ENCODE measurements around the gene FRMD4A.
"Not testable (repeated sequence)": the region's sequence is repeated elsewhere in the genome, so short reads cannot be mapped to it uniquely, and the experiment has no call there.

Gene FRMD4A

GRCh38 chr10:14146501-14146900, 184.2 kb downstream of the FRMD4A start:
- DNase-seq (ENCODE audit: low spot score): no peak

GRCh38 chr10:14146025-14146424, 184.7 kb downstream of the FRMD4A start:
- no peak for DNase-seq (ENCODE audit: low spot score)

DNA sequence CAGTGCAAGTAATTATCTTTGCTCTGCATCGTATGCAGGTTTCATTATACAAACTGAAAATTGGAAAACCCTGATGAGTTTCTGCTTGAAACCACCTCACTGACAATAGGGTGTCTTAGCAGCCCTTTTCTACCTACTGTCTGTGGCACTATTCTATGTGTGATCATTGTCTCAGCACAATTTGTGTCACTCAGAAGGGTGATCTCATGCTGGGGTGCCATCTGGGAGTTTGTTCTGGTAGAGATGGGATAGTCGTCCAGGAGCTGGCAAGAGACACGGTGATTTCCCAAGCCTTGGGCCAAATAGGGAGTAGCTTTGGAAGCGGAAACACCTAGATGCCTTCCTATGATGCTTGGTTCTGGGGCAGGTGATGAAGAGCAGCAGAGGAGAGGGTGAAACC, 186.3 kb downstream of the FRMD4A start:
- DNase-seq (ENCODE audit: low spot score): peak; percentile 8

GRCh38 chr10:14142606-14143250, 188.0 kb downstream of the FRMD4A start:
- DNase-seq (ENCODE audit: low spot score): no peak

GRCh38 chr10:14141283-14141682, 189.4 kb downstream of the FRMD4A start:
- no peak for DNase-seq (ENCODE audit: low spot score)

DNA sequence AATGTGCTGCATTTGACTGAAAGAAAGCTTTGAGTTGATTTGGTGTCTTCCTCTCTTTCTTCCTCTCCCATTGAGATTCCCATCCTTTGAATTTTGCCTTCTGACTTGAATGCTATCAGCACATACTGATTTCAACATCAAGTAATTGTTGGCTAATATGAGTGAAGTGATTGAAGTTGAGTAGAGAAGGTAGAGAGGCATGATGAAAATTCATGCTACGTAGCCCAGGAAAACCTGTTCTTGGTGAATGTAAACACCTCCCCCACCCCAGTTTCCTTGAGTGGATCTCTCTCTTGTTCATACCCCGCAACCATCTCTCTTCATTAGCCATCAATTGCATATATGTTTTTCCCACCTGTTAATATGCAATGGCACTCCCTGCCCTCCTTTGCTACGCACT, 193.3 kb downstream of the FRMD4A start:
- no peak for DNase-seq (ENCODE audit: low spot score)

DNA sequence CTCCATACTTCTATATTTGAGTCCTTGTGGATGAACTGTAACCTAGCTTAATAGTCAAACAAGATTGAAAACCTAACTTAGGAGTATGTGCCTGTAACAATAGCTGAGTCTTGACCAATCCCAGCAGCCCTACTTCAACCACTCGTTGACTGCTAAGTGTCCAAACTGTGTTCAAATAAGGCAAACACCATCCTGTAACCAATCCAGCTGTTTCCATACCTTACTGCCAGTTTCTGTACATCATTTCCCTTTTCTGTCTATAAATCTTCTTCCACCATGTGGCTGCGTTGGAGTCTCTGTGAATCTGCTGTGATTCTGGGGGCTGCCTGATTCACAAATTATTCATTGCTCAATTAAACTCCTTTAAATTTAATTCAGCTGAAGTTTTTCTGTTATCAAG, 195.5 kb downstream of the FRMD4A start:
- DNase-seq (ENCODE audit: low spot score): not testable (repeated sequence)

DNA sequence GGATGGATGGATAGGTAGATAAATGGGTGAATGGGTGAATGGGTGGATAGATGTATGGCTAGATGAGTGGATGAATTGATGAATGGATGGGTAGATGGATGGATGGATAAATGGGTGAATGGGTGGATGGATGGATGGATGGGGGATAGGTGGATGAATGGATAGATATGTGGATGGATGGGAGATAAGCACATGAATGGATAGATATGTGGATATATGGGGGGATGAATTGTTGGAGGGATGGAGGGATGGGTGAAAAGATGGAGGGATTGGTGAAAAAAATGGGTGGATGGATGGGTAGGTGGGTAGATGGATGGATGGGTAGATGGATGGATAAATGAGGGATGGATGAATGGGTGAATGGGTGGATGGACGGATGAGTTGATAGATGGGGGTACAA, 196.4 kb downstream of the FRMD4A start:
- DNase-seq (ENCODE audit: low spot score): no peak

GRCh38 chr10:14131261-14131960, 199.3 kb downstream of the FRMD4A start:
- no peak for DNase-seq (ENCODE audit: low spot score)

- DNase-seq (ENCODE audit: low spot score): no peak
Measured at GRCh38 chr10:14129770-14130169, 201.0 kb downstream of the FRMD4A start.

GRCh38 chr10:14128519-14128918, 202.2 kb downstream of the FRMD4A start:
- DNase-seq (ENCODE audit: low spot score): no peak

DNA sequence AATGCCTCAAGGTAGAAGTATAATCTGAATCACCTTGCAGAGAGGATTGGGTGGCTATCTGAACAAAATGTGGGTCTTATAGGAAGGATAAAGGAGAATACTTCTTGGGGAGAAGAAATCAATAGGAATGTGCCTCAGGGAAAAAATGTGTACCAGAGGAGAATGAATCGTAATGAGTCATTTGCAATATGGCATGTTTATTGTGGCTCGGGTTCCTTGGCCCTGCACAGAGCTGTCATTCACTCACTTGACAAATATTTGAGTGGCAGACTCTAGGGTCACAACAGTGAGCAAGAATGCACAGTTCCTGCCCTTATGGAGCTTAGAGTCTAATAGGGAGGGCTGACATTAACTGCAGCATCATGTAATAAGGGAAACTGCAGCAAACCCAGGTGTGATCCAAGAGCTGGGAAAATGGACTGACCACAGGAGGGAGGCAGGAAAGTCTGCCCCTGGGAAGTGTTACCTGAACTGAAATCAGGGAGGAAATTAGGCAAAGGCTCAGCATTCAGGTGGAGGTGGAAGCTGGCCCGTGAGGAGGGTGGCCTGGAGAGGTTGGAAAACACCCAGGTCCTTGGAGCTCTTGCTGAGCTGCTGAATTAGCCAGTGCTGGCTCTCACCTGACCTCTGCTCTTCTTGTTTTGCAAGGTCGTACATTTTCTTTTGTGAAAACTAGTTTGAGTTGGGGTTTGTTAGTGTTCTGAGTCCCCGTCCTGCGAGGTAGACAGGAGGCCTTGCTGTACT, 203.9 kb downstream of the FRMD4A start:
- no peak for DNase-seq (ENCODE audit: low spot score)

DNA sequence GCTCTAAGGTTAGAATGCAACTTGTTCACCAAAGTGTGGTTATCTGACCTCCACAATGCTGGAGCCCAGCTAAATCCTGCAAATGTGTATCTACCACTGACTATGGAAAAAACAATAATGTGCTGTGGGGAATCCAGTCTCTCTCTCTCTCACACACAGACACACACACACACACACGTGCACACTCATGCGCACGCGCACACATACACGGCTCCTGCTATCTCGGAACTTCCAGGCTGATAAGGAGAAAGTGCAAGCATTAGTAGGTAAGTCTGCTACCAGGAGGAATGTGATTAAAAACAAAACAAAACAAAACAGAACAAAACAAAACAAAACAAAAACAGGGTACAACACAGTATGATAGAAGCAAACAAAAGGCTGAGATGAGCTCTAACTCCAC, 205.2 kb downstream of the FRMD4A start:
- no peak for DNase-seq (ENCODE audit: low spot score)

DNA sequence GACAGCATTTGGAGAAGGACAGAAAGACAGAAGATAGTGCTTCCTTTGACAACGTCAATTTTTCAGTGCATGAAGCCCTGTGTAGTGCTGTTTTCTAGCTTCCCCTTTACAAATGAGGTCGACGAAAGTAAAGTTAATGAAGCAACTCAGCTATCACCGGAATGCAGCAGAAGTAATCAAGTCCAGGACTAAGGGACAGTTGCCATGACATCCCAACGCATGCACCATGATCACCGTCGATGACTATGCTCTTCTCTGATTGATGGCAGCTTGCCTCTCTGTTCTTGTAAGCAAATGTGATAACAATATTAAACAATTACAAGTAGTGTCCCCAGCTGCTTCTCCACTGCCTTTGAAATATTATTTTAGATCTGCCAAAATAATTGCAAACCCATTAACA, 205.8 kb downstream of the FRMD4A start:
- DNase-seq (ENCODE audit: low spot score): no peak

- DNase-seq (ENCODE audit: low spot score): peak; percentile 13
Measured at GRCh38 chr10:14123139-14123538, 207.6 kb downstream of the FRMD4A start.

- no peak for DNase-seq (ENCODE audit: low spot score)
Measured at GRCh38 chr10:14120812-14121211, 209.9 kb downstream of the FRMD4A start.

- no peak for DNase-seq (ENCODE audit: low spot score)
Measured at GRCh38 chr10:14118953-14119352, 211.8 kb downstream of the FRMD4A start.

DNA sequence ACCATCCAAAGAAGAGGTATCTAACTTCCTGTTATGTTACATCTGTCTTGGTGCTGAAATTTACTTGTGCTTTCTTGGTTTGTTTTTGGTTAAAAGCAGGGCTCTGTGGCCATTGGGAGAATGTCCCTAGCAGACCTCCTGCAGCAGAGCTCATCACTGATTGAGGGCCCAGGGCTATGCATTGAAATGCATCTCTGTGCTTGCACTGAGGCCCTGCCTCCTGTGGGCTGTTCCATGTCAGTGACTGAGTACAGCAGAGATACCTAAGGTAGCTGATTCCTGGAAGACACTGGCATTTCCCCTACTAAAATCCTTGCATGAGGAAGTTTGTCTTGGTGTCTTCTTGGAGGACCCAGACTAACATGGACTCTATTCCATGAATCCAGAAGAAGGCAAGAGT, 213.9 kb downstream of the FRMD4A start:
- no peak for DNase-seq (ENCODE audit: low spot score)

DNA sequence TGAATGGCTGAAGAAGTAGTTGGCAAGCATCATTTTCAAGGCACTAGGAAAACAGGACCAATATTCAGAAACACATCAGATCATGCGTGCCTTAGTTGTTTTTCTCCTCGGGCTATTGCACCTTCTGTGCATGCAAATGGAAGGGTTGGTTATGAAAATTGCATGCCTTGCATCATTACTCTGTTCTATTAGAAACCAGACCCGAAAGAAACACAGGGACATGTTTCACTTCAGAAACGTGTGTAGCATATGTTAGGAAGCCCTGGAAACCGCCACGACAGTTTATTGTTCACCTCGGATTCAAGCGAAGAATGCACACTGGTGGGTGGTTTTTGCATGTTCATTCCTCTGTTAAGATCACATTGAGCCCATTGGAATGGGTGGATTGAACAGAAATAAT, 214.7 kb downstream of the FRMD4A start:
- DNase-seq (ENCODE audit: low spot score): no peak

DNA sequence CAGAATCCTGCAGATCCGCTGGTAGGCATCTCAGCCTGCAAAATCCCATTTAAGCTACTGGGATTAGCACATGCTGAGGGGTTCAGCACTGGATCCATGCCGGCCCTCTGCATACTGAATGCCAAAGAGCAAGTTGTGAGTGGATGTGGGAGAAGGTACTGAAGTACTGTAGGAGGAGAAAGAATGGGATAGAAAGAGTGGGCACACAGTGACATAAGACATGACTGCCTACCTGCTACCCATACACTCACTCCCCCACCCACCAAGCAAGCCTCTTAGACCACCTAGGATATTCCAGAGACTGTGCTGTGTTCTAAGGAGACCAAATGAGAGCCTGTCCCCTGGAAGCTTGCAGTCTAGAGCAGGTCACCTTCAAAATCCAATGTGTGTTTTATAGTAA, 215.9 kb downstream of the FRMD4A start:
- no peak for DNase-seq (ENCODE audit: low spot score)

- DNase-seq (ENCODE audit: low spot score): no peak
Measured at GRCh38 chr10:14112056-14112455, 218.7 kb downstream of the FRMD4A start.

GRCh38 chr10:14111208-14111607, 219.5 kb downstream of the FRMD4A start:
- DNase-seq (ENCODE audit: low spot score): no peak

GRCh38 chr10:14106828-14107227, 223.9 kb downstream of the FRMD4A start:
- no peak for DNase-seq (ENCODE audit: low spot score)

Measured in pons (tissue), 1 donor.